ENCODE data around the gene RASL11A.

DNA sequence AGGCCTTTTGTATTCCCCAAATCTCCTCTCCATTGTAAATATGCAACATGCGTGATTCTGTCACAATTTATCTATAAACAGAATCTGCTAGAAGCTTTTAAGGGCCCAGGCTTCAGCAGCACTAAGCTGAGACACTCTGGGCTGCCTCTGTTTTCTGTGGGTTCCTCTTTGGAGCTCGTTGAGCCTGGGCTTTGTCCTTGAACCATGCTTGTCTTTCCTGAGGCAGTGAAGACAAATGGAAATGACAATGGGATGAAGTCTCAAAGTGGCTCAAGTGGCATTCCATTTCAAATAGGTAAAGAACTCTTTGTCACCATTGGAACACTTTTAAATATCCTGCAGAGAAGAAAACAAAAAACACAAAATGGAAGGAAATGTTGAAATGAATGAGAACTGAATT is 40.3 kb downstream of the RASL11A start:
- no peak for TF ChIP-seq OSR1 (CRISPR knock-in tag; IDR thresholded peaks at IDR 0.05)
- TF ChIP-seq, protein P1, sequence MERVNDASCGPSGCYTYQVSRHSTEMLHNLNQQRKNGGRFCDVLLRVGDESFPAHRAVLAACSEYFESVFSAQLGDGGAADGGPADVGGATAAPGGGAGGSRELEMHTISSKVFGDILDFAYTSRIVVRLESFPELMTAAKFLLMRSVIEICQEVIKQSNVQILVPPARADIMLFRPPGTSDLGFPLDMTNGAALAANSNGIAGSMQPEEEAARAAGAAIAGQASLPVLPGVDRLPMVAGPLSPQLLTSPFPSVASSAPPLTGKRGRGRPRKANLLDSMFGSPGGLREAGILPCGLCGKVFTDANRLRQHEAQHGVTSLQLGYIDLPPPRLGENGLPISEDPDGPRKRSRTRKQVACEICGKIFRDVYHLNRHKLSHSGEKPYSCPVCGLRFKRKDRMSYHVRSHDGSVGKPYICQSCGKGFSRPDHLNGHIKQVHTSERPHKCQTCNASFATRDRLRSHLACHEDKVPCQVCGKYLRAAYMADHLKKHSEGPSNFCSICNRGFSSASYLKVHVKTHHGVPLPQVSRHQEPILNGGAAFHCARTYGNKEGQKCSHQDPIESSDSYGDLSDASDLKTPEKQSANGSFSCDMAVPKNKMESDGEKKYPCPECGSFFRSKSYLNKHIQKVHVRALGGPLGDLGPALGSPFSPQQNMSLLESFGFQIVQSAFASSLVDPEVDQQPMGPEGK (CRISPR knock-in tag; IDR thresholded peaks at IDR 0.05; ENCODE audit: borderline replicate concordance), result no peak
- TF ChIP-seq ESRRG (CRISPR knock-in tag; IDR thresholded peaks at IDR 0.05), result no peak

Measured in SK-N-SH treated with all-trans-retinoic acid at 6 μM for 48 hours (cell line).